Ectodermal cell (in vitro differentiated cells): Measurements from ENCODE around the gene MAGI2.

Source experiments
- H3K27ac ChIP-seq: 2 replicates; pipeline ENCODE4 v1.7.0; 2013; ENCODE audit warnings: mild to moderate bottlenecking, low read depth, low read length; ENCODE audit not compliant: insufficient read depth, poor library complexity, severe bottlenecking
- H3K27me3 ChIP-seq: 2 replicates; pipeline ENCODE4 v1.7.0; 2013; ENCODE audit warnings: mild to moderate bottlenecking, low read length; ENCODE audit not compliant: insufficient read depth, control insufficient read depth, poor library complexity, severe bottlenecking
- H3K36me3 ChIP-seq: one replicate; pipeline ENCODE4 v1.7.0; 2013; ENCODE audit warnings: low read length; ENCODE audit not compliant: control insufficient read depth, insufficient read depth
- H3K4me1 ChIP-seq: one replicate; pipeline ENCODE4 v1.7.0; 2013; ENCODE audit warnings: low read length; ENCODE audit not compliant: control insufficient read depth, insufficient read depth
- H3K4me3 ChIP-seq: 2 replicates; pipeline ENCODE4 v1.7.0; 2013; ENCODE audit warnings: low read depth, low read length, control low read depth; ENCODE audit not compliant: insufficient read depth
- H3K9me3 ChIP-seq: 2 replicates; pipeline ENCODE4 v1.7.0; 2013; ENCODE audit warnings: mild to moderate bottlenecking, low read length, moderate library complexity; ENCODE audit not compliant: control insufficient read depth
- WGBS, 2 experiments: methylation state at CpG; one replicate each; pipeline ENCODE4 v1.1.7; 2013; ENCODE audit warnings: missing lambda C conversion rate in 2 of 2; 5-methylcytosine and 5-hydroxymethylcytosine counted together

The MAGI2 gene

GRCh38 chr7:78901566-78901965 lies 551.9 kb downstream of the MAGI2 start:
- no peaks in the 10 kb centered on the region for H3K4me1 ChIP-seq
- WGBS, 2 experiments: 86 to 100% methylated on average over 1 to 2 of the region's 3 CpGs
- no peak overlapping the region for H3K27ac ChIP-seq
- no peaks in the 10 kb centered on the region for H3K27me3 ChIP-seq
- H3K9me3 ChIP-seq: no peaks in the 10 kb centered on the region
- no peak overlapping the region for H3K4me3 ChIP-seq
- no peaks in the 10 kb centered on the region for H3K36me3 ChIP-seq

- no peaks in the 10 kb centered on the region for H3K9me3 ChIP-seq
- H3K4me3 ChIP-seq: no peak overlapping the region
- H3K36me3 ChIP-seq: no peaks in the 10 kb centered on the region
- H3K27me3 ChIP-seq: no peaks in the 10 kb centered on the region
- H3K27ac ChIP-seq: no peak overlapping the region
- no peaks in the 10 kb centered on the region for H3K4me1 ChIP-seq
- 87 to 88% methylated on average over 2 of the region's 2 CpGs for WGBS, 2 experiments
Observed at GRCh38 chr7:78900806-78901205, 552.7 kb downstream of the MAGI2 start.

GRCh38 chr7:78895393-78895792 lies 558.1 kb downstream of the MAGI2 start:
- 91 to 96% methylated on average over 3 of the region's 3 CpGs for WGBS, 2 experiments
- Histone ChIP-seq H3K4me3 (no peak overlapping the region), H3K4me1 (no peaks in the 10 kb centered on the region), H3K27me3 (no peaks in the 10 kb centered on the region), H3K36me3 (no peaks in the 10 kb centered on the region), H3K9me3 (no peaks in the 10 kb centered on the region), H3K27ac (no peak overlapping the region)

- Histone ChIP-seq H3K4me1 (no peaks in the 10 kb centered on the region), H3K36me3 (no peaks in the 10 kb centered on the region), H3K9me3 (no peaks in the 10 kb centered on the region), H3K27me3 (no peaks in the 10 kb centered on the region), H3K27ac (no peak overlapping the region), H3K4me3 (no peak overlapping the region)
- 78 to 100% methylated on average over 1 of the region's 1 CpG for WGBS, 2 experiments
Observed at GRCh38 chr7:78879206-78879605, 574.3 kb downstream of the MAGI2 start.

GRCh38 chr7:78873117-78873516 lies 580.4 kb downstream of the MAGI2 start:
- no peak overlapping the region for H3K27ac ChIP-seq
- no peaks in the 10 kb centered on the region for H3K4me1 ChIP-seq
- no peaks in the 10 kb centered on the region for H3K27me3 ChIP-seq
- 31 to 52% methylated on average over 4 to 5 of the region's 5 CpGs for WGBS, 2 experiments
- H3K4me3 ChIP-seq: no peak overlapping the region
- no peaks in the 10 kb centered on the region for H3K36me3 ChIP-seq
- no peaks in the 10 kb centered on the region for H3K9me3 ChIP-seq

GRCh38 chr7:78864339-78864738 lies 589.1 kb downstream of the MAGI2 start:
- Histone ChIP-seq H3K9me3 (no peaks in the 10 kb centered on the region), H3K36me3 (no peaks in the 10 kb centered on the region), H3K4me1 (peaks cover 6% of the 10 kb centered on the region), H3K4me3 (no peak overlapping the region), H3K27me3 (no peaks in the 10 kb centered on the region), H3K27ac (no peak overlapping the region)

- H3K9me3 ChIP-seq: no peaks in the 10 kb centered on the region
- no peak overlapping the region for H3K27ac ChIP-seq
- H3K4me3 ChIP-seq: no peak overlapping the region
- H3K4me1 ChIP-seq: peaks cover 6% of the 10 kb centered on the region
- WGBS, 2 experiments: 37 to 52% methylated on average over 1 of the region's 1 CpG
- H3K27me3 ChIP-seq: no peaks in the 10 kb centered on the region
- no peaks in the 10 kb centered on the region for H3K36me3 ChIP-seq
Observed at GRCh38 chr7:78863281-78863680, 590.2 kb downstream of the MAGI2 start.

- Histone ChIP-seq H3K4me3 (no peak overlapping the region), H3K27ac (no peak overlapping the region), H3K36me3 (no peaks in the 10 kb centered on the region), H3K9me3 (no peaks in the 10 kb centered on the region), H3K27me3 (no peaks in the 10 kb centered on the region), H3K4me1 (peaks cover 6% of the 10 kb centered on the region)
- 43 to 83% methylated on average over 2 of the region's 3 CpGs for WGBS, 2 experiments
Observed at GRCh38 chr7:78862411-78862900, 591.0 kb downstream of the MAGI2 start.

- no peak overlapping the region for H3K27ac ChIP-seq
- H3K4me3 ChIP-seq: no peak overlapping the region
- no peaks in the 10 kb centered on the region for H3K9me3 ChIP-seq
- 89 to 94% methylated on average over 3 to 6 of the region's 6 CpGs for WGBS, 2 experiments
- H3K4me1 ChIP-seq: no peaks in the 10 kb centered on the region
- H3K36me3 ChIP-seq: no peaks in the 10 kb centered on the region
- H3K27me3 ChIP-seq: no peaks in the 10 kb centered on the region
Observed at GRCh38 chr7:78852951-78853350, 600.5 kb downstream of the MAGI2 start.

GRCh38 chr7:78850093-78850740 lies 603.2 kb downstream of the MAGI2 start:
- Histone ChIP-seq H3K27me3 (no peaks in the 10 kb centered on the region), H3K36me3 (no peaks in the 10 kb centered on the region), H3K4me1 (no peaks in the 10 kb centered on the region), H3K4me3 (no peak overlapping the region), H3K27ac (no peak overlapping the region), H3K9me3 (no peaks in the 10 kb centered on the region)
- WGBS, 2 experiments: 95 to 98% methylated on average over 2 to 3 of the region's 3 CpGs

- H3K4me3 ChIP-seq: no peak overlapping the region
- H3K27me3 ChIP-seq: no peaks in the 10 kb centered on the region
- H3K36me3 ChIP-seq: no peaks in the 10 kb centered on the region
- 100% methylated on average over 1 of the region's 1 CpG; no CpG with 5 or more reads in 1 of the 2 experiments for WGBS, 2 experiments
- no peaks in the 10 kb centered on the region for H3K9me3 ChIP-seq
- H3K27ac ChIP-seq: no peak overlapping the region
- H3K4me1 ChIP-seq: no peaks in the 10 kb centered on the region
Observed at GRCh38 chr7:78845155-78845554, 608.3 kb downstream of the MAGI2 start.
